Urinary bladder (tissue), 4 donors: ENCODE measurements around the gene NR1D2. TPM values are rescaled to one million over a fixed set of nuclear protein-coding genes. Genes with fewer than 3 reads are reported as not detected.
"Not testable (repeated sequence)": the region's sequence is repeated elsewhere in the genome, so short reads cannot be mapped to it uniquely, and the experiment has no call there.

Source experiments
- DNase-seq: peaks from one replicate; pipeline ENCODE4 v3.0.0-alpha.2; 2015; ENCODE audit errors: extremely low spot score
- H3K27ac ChIP-seq: one replicate; pipeline ENCODE4 v1.5.1; 2013; ENCODE audit warnings: low read depth, mild to moderate bottlenecking, moderate library complexity
- H3K36me3 ChIP-seq: one replicate; pipeline ENCODE4 v1.6.1; 2013; ENCODE audit warnings: mild to moderate bottlenecking, moderate library complexity; ENCODE audit not compliant: insufficient read depth
- H3K4me1 ChIP-seq: one replicate; pipeline ENCODE4 v1.6.1; 2013; ENCODE audit warnings: mild to moderate bottlenecking, moderate library complexity; ENCODE audit not compliant: insufficient read depth
- H3K4me3 ChIP-seq: one replicate; pipeline ENCODE4 v1.5.1; 2013; ENCODE audit warnings: low read depth, low read length
- WGBS: extraction: QIAGEN DNeasy Blood & Tissue Kit; methylation state at CpG from one replicate; pipeline ENCODE4 v1.1.7; 2013; 5-methylcytosine and 5-hydroxymethylcytosine counted together
- polyA plus RNA-seq: library from polyadenylated mRNA; stranded (reverse); fragments of 200-250 nt; gene quantifications from one replicate; pipeline ENCODE4 v1.2.3, GENCODE V29; 2013
- total RNA-seq: library from RNA; depleted of rRNA; stranded (reverse); fragments of >200 nt; gene quantifications from one replicate; pipeline ENCODE4 v1.2.3, GENCODE V29; 2014
- donor health status: healthy with polysubstance abuse.
- donor health status: healthy.

NR1D2 gene
- total and polyA plus RNA-seq, 2 donors, result 16.6 to 64.0 TPM

- Histone ChIP-seq H3K36me3 (no peaks in the 10 kb centered on the region), H3K27ac (no peak overlapping the region), H3K4me3 (no peak overlapping the region), H3K4me1 (no peaks in the 10 kb centered on the region)
- DNase-seq, result no peak
- 92% methylated on average over 26 of the region's 26 CpGs for WGBS
Observed at GRCh38 chr3:24018784-24019570, 73.9 kb downstream of the NR1D2 start.

GRCh38 chr3:24019585-24019984 is 74.5 kb downstream of the NR1D2 start:
- Histone ChIP-seq H3K4me1 (no peaks in the 10 kb centered on the region), H3K4me3 (no peak overlapping the region), H3K27ac (no peak overlapping the region), H3K36me3 (no peaks in the 10 kb centered on the region)
- DNase-seq, result no peak
- 79% methylated on average over 4 of the region's 4 CpGs for WGBS

- no peak for DNase-seq
- 96% methylated on average over 20 of the region's 20 CpGs for WGBS
- H3K4me1 ChIP-seq, result no peaks in the 10 kb centered on the region
- no peak overlapping the region for H3K27ac ChIP-seq
- H3K4me3 ChIP-seq, result no peak overlapping the region
- H3K36me3 ChIP-seq, result no peaks in the 10 kb centered on the region
Observed at GRCh38 chr3:24020036-24020691, 75.1 kb downstream of the NR1D2 start.

GRCh38 chr3:24023197-24023596 is 78.1 kb downstream of the NR1D2 start:
- Histone ChIP-seq H3K36me3 (no peaks in the 10 kb centered on the region), H3K4me3 (no peak overlapping the region), H3K27ac (no peak overlapping the region), H3K4me1 (no peaks in the 10 kb centered on the region)
- no peak for DNase-seq
- WGBS, result 89% methylated on average over 3 of the region's 3 CpGs

- Histone ChIP-seq H3K4me3 (no peak overlapping the region), H3K27ac (no peak overlapping the region), H3K36me3 (no peaks in the 10 kb centered on the region), H3K4me1 (no peaks in the 10 kb centered on the region)
- WGBS, result 96% methylated on average over 3 of the region's 3 CpGs
- DNase-seq, result no peak
Observed at GRCh38 chr3:24025805-24026204, 80.7 kb downstream of the NR1D2 start.

GRCh38 chr3:24026665-24027064 is 81.6 kb downstream of the NR1D2 start:
- H3K4me1 ChIP-seq, H3K27ac ChIP-seq, DNase-seq, H3K4me3 ChIP-seq, H3K36me3 ChIP-seq: not testable (repeated sequence)
- WGBS, result 93% methylated on average over 4 of the region's 4 CpGs

- WGBS, result 56% methylated on average over 3 of the region's 3 CpGs
- Histone ChIP-seq H3K4me3 (no peak overlapping the region), H3K36me3 (no peaks in the 10 kb centered on the region), H3K27ac (no peak overlapping the region), H3K4me1 (no peaks in the 10 kb centered on the region)
- DNase-seq, result no peak
Observed at GRCh38 chr3:24027946-24028345, 82.9 kb downstream of the NR1D2 start.

Other genes with a start within 250 kb of the NR1D2 start
- 122 TPM for gene UBE2E1, start 139.3 kb upstream of the NR1D2 start, total RNA-seq
- gene UBE2E1, start 139.3 kb upstream of the NR1D2 start, polyA plus RNA-seq, result 81.8 TPM
- 17.1 TPM for gene NKIRAS1, start 28.3 kb upstream of the NR1D2 start, total RNA-seq
- 10.5 TPM for gene NKIRAS1, start 28.3 kb upstream of the NR1D2 start, polyA plus RNA-seq
- 2,735 TPM for gene RPL15, start 28.2 kb upstream of the NR1D2 start, total RNA-seq
- 3,715 TPM for gene RPL15, start 28.2 kb upstream of the NR1D2 start, polyA plus RNA-seq